Bone marrow (tissue), 2 donors: ENCODE data around the gene CEP192.
"Not testable (repeated sequence)": the region's sequence is repeated elsewhere in the genome, so short reads cannot be mapped to it uniquely, and the experiment has no call there.

Experiments
- DNase-seq, 2 donors: peaks; one replicate each; lab custom pipeline; 2025; lab: John Stamatoyannopoulos, UW

The CEP192 gene

GRCh38 chr18:13035249-13035914, 44.2 kb downstream of the CEP192 start:
- DNase-seq: no peak

GRCh38 chr18:13036622-13037320, 45.6 kb downstream of the CEP192 start:
- no peak for DNase-seq

GRCh38 chr18:13039806-13040205, 48.6 kb downstream of the CEP192 start:
- no peak for DNase-seq

- no peak for DNase-seq
Measured at GRCh38 chr18:13043066-13043465, 51.9 kb downstream of the CEP192 start.

GRCh38 chr18:13048061-13048595, 57.0 kb downstream of the CEP192 start:
- no peak for DNase-seq

GRCh38 chr18:13051159-13051558, 60.0 kb downstream of the CEP192 start:
- DNase-seq: no peak

GRCh38 chr18:13051950-13052349, 60.8 kb downstream of the CEP192 start:
- peak in 1 of 2 donors; percentile 86 for DNase-seq

- no peak for DNase-seq
Measured at GRCh38 chr18:13054336-13054735, 63.2 kb downstream of the CEP192 start.

GRCh38 chr18:13061630-13062189, 70.5 kb downstream of the CEP192 start:
- no peak for DNase-seq

- peak in 1 of 2 donors; percentile 72 for DNase-seq
Measured at GRCh38 chr18:13067124-13067523, 76.0 kb downstream of the CEP192 start.

GRCh38 chr18:13067966-13068365, 76.8 kb downstream of the CEP192 start:
- no peak for DNase-seq

GRCh38 chr18:13070460-13070859, 79.3 kb downstream of the CEP192 start:
- DNase-seq: no peak

GRCh38 chr18:13076886-13077285, 85.7 kb downstream of the CEP192 start:
- no peak for DNase-seq

- DNase-seq: no peak
Measured at GRCh38 chr18:13077473-13077872, 86.3 kb downstream of the CEP192 start.

GRCh38 chr18:13078065-13078464, 86.9 kb downstream of the CEP192 start:
- not testable (repeated sequence) for DNase-seq

- DNase-seq: no peak
Measured at GRCh38 chr18:13086906-13087305, 95.7 kb downstream of the CEP192 start.

- DNase-seq: no peak
Measured at GRCh38 chr18:13095466-13095865, 104.3 kb downstream of the CEP192 start.

GRCh38 chr18:13096232-13096631, 105.1 kb downstream of the CEP192 start:
- DNase-seq: no peak

- no peak for DNase-seq
Measured at GRCh38 chr18:13096719-13097118, 105.6 kb downstream of the CEP192 start.

- not testable (repeated sequence) for DNase-seq
Measured at GRCh38 chr18:13098104-13098503, 106.9 kb downstream of the CEP192 start.

- no peak for DNase-seq
Measured at GRCh38 chr18:13099113-13099512, 108.0 kb downstream of the CEP192 start.

GRCh38 chr18:13100942-13101658, 109.9 kb downstream of the CEP192 start:
- DNase-seq: no peak
